C4-2B (cell line): Measurements from ENCODE around the gene TNFSF8.

Source experiments
- H3K27ac ChIP-seq: fragments of 450-650 bp; 2 replicates; pipeline ENCODE4 v1.5.1; 2017
- CTCF ChIP-seq: fragments of 450-650 bp; conservative IDR thresholded peaks from 2 replicates; pipeline ENCODE4 v1.5.1; 2017; ENCODE audit warnings: mild to moderate bottlenecking
- ZFX ChIP-seq: fragments of 450-650 bp; IDR thresholded peaks from 2 replicates; pipeline ENCODE4 v1.6.1; 2017

Gene TNFSF8

GRCh38 chr9:114898741-114899140 is 31.6 kb downstream of the TNFSF8 start:
- TF ChIP-seq ZFX (no peak), CTCF (no peak)
- no peak overlapping the region for H3K27ac ChIP-seq

GRCh38 chr9:114897196-114897595 is 33.2 kb downstream of the TNFSF8 start:
- no peak for TF ChIP-seq ZFX
- TF ChIP-seq CTCF = no peak
- no peak overlapping the region for H3K27ac ChIP-seq

GRCh38 chr9:114896344-114896743 is 34.0 kb downstream of the TNFSF8 start:
- TF ChIP-seq ZFX = no peak
- TF ChIP-seq CTCF = no peak
- H3K27ac ChIP-seq = no peak overlapping the region

- TF ChIP-seq CTCF (no peak), ZFX (no peak)
- no peak overlapping the region for H3K27ac ChIP-seq
Measured at GRCh38 chr9:114895521-114895991, 34.8 kb downstream of the TNFSF8 start.

- no peak overlapping the region for H3K27ac ChIP-seq
- TF ChIP-seq CTCF (no peak), ZFX (no peak)
Measured at GRCh38 chr9:114894609-114895433, 35.6 kb downstream of the TNFSF8 start.

- TF ChIP-seq CTCF (no peak), ZFX (no peak)
- no peak overlapping the region for H3K27ac ChIP-seq
Measured at GRCh38 chr9:114894206-114894605, 36.2 kb downstream of the TNFSF8 start.

GRCh38 chr9:114893221-114894010 is 37.0 kb downstream of the TNFSF8 start:
- H3K27ac ChIP-seq = no peak overlapping the region
- TF ChIP-seq CTCF = no peak
- no peak for TF ChIP-seq ZFX
